Astrocyte (in vitro differentiated cells and primary cell): ENCODE results near the gene DLGAP1.

Source experiments
- CTCF ChIP-seq: IDR thresholded peaks from 2 replicates; pipeline ENCODE4 v1.5.1; 2011; ENCODE audit warnings: low read depth, mild to moderate bottlenecking, inconsistent platforms, low read length, moderate library complexity; ENCODE audit not compliant: insufficient read depth
- EZH2 ChIP-seq: IDR thresholded peaks from 2 replicates; pipeline ENCODE4 v1.6.1; 2012; ENCODE audit warnings: mild to moderate bottlenecking, low read length, inconsistent platforms; ENCODE audit not compliant: insufficient read depth

- TF ChIP-seq CTCF, result no peak
- TF ChIP-seq EZH2, result no peak
These were observed 370.7 kb downstream of the DLGAP1 start for GRCh38 chr18:4084382-4084900.
